Activated CD4-positive, alpha-beta T cell treated with anti-CD3 and anti-CD28 coated beads for 1 hour (primary cell): ENCODE data around the gene GPR137B.
"Not testable (repeated sequence)": the region's sequence is repeated elsewhere in the genome, so short reads cannot be mapped to it uniquely, and the experiment has no call there.

Source experiments
- DNase-seq: peaks from one replicate; pipeline ENCODE4 v3.0.0-alpha.2; 2020

Gene GPR137B

DNA sequence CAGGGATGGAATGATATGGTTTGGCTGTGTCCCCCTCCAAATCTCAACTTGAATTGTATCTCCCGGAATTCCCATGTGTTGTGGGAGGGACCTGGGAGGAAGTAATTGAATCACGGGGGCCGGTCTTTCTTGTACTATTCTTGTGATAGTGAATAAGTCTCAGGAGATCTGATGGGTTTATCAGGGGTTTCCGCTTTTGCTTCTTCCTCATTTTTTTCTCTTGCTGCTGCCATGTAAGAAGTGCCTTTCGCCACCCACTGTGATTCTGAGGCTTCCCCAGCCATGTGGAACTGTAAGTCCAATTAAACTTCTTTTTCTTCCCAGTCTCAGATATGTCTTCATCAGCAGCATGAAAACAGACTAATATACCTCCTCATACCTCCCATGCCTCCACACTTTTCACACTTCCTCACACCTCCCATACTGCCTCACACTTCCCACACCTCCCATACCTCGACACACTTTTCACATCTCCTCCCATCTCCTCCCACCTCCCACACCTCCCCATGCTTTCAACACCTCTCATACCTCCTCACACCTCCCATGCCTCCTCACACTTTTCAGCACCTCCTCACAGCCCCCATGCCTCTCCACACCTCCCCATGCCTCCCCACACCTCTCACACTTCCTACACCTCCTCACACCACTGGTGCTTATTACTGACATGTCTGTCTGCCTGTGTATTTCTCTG is 21.3 kb downstream of the GPR137B start:
- no peak for DNase-seq

DNA sequence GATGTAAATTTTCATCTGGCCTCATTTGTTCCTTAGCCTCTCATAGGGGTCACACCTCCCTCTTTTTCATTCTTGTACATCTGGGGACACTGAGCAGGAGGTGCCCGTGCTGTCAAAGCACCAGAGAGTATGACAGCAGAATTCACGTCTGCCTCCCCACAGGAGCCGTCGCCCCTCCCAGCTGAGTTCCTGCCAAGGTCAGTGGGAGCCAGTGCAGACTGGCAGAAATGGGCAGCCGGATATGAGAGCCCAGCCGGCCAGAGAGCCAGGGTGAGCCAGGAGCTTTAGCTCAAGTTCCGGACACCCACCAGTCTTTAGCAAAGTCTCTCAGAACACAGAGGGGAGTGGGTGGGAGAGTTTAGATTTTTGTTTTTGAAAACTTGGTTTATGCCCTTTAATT is 21.9 kb downstream of the GPR137B start:
- no peak for DNase-seq

DNA sequence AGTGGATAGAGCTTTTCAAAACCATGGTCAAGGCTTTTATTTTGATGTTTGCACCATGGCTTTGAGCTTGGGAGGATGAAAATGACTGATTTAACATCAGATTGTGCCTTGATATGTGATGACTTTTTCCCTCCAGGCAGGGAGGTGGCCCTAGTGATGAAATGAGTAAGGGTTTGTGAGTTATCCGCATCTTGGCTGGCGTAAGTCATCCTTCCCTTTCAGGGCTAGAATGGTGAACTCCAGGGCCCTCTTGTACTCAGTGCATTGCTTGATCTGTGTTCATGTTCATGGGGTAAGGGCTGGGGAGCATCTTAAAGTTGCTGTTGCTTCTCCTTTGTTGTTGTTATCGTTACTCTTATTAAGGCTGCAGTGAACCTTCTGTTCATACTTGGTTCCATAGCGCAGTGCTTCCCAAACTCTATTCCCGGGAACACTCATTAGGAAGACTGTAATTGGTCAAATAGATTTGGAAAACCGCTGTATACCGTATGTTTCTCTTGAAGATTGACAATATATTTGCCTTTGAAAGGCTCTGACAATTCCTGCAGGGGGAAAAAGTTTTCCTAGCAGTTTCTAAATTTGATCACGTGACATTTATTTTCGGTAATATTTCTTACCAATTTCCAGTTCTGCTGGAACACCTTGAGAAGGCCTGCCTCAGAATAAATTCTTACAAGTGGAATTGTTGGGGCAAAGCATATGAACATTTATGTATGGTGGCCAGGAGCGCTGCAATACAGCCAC is 23.1 kb downstream of the GPR137B start:
- DNase-seq: no peak

DNA sequence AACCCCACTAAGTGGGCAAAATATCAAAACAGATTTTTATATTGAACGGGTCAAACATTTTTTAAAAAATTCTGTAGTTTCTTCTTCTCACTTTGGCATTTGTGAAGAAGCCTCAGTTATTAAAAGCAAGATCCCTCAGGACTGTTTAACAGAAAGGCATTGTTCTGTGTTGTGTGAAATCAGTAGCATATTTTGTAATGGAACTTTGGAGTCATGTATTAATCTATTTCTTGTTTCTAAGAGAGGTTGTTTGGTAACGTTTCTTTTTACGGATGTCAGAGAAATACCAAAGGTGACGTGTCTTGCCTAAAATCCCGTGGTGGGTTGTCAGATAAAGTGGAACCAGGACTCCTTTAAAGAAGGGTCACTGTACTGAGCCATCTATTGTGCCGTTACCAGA is 23.7 kb downstream of the GPR137B start:
- DNase-seq: no peak

DNA sequence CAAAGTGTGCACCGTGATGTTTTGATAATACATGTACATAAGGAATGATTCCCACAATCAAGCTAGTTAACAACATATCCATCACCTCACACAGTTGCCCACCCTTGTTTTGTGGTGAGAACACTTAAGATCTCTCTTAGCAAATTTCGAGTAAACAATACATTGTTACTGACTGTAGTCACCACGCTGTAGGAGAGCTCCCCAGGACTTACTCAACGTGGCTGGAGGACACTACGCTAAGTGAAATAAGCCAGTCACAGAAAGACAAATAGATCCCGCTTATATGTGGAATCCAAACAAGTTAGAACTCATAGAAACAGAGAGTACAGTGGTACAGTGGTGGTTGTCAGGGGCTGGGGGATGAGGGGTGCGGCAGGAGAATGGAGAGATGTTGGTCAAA is 24.8 kb downstream of the GPR137B start:
- no peak for DNase-seq

DNA sequence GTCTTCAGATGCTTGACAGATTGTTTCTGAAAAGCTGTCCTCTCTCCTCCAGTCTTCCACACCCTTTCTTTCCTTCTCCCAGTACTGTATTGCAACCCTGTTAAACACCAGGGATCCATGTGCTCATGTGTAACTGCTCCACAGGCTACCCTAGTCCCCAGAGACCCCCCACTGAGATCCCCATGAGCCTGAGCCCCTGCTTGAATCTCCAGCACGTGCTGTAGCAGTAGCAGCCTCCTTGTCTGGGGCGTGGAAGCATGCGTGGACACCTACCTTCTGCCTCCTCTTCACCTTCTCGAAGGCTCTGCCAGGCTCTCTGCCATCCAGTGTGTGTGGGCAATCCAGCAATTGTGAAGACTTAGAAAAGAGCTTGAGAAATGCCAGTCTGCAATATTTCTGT is 25.2 kb downstream of the GPR137B start:
- DNase-seq: no peak

DNA sequence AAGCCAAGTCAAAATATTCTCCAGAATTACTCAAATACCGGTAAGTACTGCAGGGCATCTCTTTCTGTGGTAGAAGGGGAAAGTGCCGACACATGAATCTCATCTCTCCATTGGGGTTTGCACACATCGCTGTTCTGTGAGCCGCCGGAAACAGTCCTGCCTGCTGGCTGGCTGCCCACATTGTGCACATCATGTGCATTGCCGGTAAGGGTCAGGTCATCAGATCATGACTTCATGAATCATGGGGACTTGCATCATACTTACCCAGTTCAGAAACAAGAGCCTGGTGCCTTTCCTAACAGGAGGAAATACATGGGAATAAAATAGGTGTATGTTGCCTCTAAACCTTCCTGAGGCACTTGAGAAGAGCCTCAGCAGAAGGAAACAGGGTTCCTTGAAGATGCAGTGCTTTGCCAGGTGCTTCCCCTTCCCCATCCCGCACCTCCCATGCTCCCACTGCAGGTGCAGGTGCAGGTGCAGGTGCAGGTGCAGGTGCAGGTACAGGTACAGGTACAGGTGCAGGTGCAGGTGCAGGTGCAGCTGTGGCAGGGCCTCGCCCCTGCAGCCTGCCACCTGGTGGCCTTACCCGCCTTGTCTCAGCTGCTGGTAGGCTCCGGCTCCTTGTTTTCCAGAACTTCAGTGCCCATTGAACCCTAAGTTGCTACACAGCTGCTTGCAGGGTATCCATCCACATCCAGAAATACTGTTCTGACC is 26.5 kb downstream of the GPR137B start:
- no peak for DNase-seq

DNA sequence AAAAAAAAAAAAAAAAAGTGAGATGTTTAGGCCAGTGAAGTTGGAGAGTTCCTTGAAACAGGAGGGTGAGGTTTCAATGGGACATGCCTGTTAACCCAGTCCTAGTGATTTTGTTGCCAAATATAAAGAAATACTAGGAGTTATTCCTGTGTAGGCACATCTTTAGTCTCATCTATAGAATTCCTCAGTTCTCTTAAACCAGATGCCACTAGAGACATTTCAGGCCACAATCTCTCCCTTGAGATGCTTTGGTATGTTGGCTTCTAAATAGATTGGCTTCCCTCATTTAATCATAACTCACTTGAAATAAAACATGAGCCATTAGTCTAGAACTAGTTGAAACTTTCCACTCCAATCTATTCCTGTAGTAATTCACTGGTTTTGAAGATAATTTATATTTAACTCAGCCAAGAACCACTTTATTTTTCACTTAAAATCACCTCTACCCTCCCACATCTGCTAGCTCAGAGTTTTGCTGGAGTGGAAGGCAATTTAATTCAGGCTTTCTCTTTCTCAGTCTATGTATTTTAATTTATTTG is 29.8 kb downstream of the GPR137B start:
- no peak for DNase-seq

DNA sequence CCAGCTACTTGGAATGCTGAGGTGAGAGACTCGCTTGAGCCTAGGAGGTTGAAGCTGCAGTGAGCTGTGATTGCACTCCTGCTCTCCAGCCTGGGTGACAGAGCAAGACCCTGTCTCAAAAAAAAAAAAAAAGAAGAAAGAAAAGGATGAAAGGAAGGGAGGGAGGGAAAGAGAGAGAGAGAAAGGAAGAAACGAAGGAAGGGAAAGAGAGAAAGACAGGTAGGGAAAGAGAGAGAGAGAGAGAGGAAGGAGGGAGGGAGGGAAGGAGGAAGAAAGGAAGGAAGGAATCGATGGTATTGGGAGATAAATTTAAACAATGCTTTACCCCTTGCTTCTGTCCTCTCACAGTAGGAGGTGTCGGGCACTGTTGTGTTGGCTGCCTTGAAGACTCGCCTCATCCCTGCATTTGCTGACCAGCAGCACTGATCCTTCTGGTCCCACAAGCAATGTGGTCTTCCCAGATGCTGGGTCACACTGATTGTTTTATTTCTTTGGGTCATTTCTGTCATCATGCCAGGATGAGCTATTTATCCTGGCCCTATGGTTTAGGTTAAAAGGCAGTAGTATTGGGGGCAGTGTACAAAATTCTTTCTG is 30.9 kb downstream of the GPR137B start:
- no peak for DNase-seq

DNA sequence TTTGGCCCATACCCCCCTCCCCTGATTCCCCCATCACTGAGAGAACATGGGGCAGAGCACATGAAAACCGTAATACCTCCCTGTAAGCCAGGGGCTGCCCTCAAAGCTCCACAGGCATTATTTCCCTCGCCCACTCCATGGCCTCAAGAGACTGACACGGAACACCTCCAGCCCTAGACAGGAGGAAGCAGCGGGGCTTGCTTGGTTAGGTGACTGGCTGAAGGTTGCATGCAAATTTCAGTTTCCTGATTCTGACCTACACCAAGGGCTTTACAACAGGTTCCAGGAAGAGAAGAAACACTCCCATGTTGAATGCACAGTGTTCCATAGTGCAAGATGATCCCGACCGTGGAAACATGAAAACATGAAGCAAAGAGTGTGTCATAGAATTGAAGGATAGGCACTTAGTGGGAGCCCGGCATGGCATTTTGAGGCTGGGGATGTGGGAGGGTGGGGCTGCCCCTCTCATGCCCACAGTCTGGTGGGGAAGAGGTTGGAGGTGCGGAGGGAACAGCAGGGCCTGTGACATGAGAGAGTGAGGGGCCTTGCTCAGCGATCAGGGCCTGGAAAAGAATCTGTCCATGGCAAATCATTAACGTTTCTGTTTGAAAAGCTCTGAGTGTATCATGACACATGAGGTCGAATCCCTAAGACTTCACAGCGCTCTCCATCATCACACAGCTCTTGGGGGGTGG is 33.5 kb downstream of the GPR137B start:
- no peak for DNase-seq

DNA sequence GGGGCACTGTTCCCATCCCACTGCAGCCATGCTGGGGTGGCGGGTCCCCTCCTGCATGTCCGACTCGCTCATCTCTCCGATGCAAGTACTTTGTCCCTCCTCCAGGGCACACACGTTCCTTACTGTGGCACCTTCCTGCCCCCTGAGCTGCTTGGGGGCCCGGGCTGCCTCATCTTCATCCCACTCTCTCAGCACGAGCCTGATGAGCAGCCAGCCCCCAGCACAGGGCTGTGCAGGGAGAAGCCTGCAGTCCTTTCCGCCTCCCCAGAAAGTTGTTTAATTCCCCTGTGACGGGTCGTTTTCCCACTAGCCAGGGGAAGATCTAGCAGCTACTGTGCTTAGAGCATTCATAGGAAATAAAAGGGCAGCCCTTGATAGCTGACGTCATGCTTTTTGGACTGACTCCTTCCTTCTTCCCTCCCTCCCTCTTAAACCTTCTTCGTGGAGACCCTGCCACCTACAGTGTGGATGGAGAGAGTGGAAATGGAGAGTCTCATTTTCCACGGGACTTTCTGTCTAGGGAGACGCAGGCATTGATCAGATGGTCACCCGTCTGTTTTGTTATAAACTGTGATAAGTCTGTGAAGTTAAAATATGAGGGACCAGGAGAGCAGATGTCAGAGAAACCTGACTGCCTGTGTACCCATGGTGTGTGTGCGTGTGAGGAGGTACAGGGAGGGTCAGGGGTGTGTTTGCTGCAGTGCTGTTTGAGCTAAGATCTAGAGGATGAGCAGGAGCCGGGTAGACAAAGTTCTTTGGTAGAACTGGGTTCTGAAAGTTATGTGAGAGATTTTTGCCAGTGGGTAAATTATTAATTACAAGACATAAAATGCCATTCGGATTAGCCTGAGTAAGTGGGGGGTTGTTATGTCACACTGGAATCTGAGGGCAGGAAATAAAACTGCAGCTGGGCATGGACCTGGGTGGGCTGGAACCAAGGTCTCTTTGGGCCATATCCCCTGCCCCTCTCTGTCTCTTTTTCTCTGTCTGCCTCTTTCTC is 34.3 kb downstream of the GPR137B start:
- DNase-seq: no peak

DNA sequence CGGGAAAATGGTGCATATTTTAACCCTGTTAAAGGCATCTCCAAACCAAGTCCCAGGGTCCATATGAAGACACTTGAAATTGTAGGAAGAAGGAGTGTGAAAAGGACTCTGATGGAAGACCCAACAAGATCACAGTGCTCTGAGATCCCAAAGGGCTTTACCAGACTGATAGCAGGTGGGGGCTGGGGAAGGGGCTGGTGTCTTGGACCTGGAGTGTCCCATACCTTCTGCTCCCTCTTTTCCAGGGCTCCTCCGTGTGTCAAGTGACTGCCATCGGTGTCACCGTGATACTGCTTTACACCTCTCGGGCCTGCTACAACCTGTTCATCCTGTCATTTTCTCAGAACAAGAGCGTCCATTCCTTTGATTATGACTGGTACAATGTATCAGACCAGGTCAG is 37.3 kb downstream of the GPR137B start:
- no peak for DNase-seq

DNA sequence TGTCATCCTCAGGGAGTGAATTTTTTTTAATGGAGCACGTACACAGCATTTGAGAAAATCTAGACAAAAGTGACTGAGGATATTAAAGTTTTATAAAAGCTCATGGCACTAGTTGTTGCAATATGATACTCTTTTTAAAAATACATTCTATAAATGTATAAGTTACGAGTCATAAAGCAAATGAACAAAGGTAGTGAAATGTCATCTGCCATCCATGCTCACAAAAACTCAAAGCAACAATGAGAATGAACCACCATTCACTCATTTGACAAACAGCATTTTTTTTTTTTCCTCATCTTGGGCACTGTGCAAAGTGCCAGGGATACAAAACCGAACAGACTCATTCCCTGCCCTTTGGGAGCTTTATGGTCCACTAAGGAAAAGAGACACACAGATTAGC is 38.7 kb downstream of the GPR137B start:
- no peak for DNase-seq

DNA sequence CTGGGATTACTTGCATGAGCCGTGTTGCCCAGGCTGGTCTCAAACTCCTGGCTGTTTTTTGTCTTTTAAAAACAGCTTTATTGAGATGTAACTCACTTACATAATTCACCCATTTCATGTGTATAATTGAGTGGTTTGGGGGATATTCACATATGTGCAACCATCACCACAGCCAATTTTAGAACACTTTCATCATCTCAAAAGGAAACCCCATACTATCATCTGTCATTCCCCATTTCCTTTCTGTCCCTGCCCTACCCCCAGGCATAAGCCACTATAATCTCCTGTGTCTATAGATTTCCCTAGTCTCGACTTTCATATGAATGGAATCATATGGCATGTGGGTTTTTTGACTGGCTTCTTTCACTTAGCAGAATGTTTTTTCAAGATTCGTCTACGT is 43.3 kb downstream of the GPR137B start:
- DNase-seq: no peak

DNA sequence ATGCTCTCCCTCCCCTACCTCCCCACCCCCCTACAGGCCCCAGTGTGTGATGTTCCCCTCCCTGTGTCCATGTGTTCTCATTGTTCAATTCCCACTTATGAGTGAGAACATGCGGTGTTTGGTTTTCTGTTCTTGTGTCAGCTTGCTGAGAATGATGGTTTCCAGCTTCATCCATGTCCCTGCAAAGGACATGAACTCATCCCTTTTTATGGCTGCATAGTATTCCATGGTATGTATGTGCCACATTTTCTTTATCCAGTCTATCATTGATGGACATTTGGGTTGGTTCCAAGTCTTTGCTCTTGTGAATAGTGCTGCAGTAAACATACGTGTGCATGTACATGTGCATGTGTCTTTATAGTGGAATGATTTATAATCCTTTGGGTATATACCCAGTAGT is 44.1 kb downstream of the GPR137B start:
- DNase-seq: not testable (repeated sequence)

DNA sequence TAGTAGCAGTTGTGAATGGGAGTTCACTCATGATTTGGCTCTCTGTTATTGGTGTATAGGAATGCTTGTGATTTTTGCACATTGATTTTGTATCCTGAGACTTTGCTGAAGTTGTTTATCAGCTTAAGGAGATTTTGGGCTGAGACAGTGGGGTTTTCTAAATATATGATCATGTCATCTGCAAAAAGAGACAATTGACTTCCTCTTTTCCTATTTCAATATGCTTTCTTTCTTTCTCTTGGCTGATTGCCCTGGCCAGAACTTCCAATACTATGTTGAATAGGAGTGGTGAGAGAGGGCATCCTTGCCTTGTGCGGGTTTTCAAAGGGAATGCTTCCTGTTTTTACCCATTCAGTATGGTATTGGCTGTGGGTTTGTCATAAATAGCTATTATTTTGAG is 45.7 kb downstream of the GPR137B start:
- not testable (repeated sequence) for DNase-seq

DNA sequence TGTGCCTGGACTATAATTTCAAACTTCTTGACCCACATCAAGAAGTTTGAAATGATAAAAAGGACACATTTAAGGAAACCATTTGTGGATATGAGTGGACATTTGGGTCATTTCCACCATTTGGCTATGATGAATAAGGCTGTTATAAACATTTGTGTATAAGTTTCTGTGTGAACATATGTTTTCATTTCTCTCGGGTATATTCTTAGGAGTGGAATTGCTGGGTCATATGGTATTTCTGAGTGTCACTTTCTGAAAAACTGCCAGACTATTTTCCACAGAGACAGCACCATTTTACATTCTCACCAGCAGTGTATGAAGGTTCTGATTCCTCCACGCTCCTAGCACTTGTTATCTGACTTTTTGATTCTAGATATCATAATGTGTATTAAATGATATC is 50.8 kb downstream of the GPR137B start:
- DNase-seq: no peak

DNA sequence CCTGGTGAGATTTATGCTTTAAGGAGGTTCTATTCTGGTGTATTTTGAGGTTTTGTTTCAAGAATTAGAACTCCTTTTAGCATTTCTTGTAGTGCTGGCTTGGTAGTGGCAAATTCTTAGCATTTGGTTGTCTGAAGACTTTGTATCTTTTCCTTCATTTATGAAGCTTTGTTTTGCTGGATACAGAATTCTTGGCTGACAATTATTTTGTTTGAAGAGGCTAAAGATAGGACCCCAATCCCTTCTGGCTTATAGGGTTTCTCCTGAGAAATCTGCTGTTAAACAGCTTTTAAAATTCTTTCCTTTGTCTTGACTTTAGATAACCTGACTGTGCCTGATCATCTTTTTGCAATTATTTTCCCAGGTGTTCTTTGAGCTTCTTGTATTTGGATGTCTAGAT is 58.6 kb downstream of the GPR137B start:
- DNase-seq: no peak

DNA sequence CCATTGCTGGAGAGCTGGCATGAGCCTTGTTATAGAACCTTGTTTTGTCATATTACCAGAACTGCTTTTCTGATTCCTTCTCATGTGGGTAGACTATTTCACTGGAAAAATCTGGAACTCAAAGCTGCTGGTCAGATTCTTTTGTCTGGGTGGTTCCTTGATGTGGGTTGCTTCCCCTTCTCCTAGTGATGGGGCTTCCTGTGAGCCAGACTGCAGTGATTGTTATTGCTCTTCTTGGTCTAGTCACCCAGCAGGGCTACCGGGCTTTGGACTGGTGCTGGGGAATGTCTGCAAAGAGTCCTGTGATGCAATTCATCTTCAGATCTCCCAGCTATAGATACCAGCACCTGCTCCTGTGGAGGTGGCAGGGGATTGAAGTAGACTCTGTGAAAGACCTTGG is 59.4 kb downstream of the GPR137B start:
- no peak for DNase-seq

DNA sequence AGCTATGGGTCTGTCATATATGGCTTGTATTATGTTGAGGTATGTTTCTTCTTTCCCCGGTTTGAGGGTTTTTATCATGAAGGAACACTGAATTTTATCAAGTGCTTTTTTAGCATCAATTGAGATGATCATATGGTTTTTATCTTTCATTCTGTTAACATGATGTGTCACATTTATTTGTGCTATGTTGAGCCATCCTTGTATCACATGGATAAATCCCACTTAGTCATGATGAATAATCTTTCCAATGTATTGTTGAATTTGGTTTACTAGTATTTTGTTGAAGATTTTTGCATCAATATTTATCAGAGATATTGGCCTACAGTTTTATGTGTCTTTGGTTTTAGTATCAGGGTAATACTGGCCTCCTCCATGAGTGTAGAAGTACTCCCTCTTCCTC is 61.7 kb downstream of the GPR137B start:
- DNase-seq: no peak

DNA sequence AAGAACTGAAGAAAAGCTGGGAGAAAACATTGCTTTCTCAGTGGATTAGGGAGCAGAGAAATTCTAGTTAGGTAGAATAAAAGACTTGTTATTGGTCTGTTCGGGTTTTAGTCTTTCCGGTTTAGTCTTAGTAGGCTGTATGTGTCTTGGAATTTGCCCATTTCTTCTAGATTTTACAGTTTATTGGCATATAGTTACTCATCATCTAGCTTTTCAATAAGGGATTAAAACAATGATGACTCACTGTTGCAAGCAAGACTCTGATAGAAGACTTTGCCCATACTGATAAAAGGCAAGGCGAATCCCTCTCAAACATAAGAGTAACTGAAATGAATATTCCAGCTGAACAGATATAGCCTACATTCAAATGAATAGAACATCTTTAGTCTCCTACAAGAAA is 62.3 kb downstream of the GPR137B start:
- DNase-seq: no peak

DNA sequence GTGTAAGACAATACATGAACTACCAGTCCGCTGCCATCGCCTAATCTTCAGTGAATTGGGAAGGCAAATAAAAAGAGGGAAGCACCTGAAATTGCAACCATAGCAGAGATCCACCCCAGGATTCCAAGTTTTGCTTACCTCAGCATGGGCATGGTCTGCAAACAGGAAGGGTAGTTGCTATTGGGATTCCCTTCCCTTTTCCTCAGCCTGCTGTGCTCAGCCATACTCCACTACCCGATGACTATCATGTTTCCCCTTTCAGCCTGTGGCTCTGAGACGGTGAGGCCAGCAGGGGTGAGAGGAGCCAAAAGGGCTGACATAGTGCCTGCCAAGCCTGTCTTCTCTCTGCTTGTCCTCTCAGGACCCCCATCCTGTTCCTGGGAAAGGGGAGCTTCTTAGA is 64.2 kb downstream of the GPR137B start:
- DNase-seq: no peak
